ENCODE data around the gene KLK14.

KLK14 gene

DNA sequence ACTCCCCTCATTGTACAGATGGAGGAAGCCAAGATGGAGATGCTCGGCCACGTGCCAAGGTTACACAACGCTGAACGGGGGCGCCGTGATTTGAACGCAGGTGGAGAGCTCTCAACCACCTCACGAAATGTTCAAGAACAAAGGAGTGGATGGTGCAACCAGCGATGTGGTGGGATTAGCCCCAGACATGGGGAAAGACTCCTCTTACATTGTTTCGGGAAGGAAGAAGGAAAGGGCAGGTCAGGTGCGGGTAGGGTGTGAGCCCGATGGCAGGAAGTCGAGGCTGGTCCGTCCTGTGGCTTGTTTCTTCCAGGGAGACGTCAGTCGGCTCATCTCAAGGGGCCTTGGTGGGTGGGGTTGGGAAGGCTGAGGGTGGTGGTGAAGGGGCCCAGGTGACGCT is 7.1 kb upstream of the KLK14 start:
- in situ Hi-C loops (cut with HindIII; ENCODE audit: low sequenced_read_pairs), result no loop called here

DNA sequence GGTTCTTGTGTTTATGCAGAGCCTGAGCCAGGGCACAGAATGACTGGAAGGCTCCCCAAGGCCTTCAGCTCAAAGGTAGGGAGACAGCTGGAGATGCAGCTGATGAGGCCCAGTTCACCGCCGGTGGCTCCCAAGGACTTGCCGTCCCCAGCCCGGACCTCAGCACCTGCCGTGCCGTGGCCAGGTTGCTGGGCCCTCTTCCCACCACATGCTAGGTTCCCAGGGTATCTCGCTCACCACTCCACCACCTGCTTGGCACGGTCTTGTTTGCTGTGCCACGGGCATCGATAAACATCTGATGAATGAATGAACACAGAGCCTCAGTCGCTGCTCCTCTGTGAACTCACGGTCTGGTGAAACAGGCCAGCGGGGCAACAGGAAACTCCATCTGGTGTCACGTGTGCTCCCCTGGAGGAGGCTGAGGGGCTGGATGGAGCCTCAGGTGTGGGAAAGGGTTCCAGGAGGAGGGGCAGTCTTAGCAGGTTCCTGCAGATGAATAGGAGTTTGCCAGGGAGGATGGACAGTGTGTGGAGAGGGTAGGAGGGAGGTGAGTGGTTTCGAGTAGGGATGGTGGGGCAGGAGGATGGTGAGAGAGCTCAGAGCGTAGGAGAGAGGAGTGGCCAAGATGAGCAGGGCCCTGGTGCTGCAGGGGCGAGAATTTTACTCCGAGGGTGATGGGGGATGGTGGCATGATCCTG is 3.6 kb upstream of the KLK14 start:
- in situ Hi-C loops (cut with HindIII; ENCODE audit: low sequenced_read_pairs), result no loop called here

DNA sequence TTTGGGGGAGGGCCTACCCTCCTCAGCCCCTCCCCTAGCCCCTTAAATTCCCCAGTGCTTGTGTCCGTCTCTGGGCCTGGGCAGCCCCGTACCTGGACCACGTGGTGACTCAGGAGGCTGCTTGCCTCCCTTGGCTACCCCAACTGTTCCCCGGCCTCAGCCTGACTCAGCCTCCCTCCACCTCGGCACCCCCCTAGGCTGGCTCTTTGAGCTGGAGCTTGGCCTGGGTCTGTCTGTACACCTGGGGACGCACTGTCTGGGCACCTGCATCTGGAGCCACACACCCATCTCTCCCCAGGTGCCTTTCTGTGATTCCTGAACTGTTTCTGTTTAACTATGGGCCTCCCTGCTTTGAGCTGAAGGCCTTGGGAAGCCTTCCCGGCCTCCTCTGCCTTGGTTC is 1.8 kb upstream of the KLK14 start:
- in situ Hi-C loops (cut with HindIII; ENCODE audit: low sequenced_read_pairs), result no loop called here

DNA sequence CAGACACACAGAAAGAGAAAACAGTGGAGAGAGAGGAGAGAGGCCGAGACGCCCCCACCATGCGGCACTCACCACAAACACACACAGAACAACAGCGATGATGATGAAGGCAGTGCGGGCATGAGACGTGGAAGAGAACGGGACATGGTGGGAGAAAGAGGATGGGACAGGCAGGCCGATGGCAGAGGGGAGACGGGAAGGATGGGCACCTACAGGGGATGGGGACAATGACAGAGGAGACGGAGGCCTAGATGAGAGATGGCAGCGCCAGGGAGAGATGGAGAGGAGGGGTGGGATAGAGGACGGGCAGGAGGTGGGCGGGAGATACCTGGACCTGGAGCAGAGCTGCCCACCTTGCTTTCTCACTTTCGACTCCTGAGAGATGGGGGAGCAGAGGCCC is 1.1 kb upstream of the KLK14 start:
- in situ Hi-C loops (cut with HindIII; ENCODE audit: low sequenced_read_pairs), result no loop called here

DNA sequence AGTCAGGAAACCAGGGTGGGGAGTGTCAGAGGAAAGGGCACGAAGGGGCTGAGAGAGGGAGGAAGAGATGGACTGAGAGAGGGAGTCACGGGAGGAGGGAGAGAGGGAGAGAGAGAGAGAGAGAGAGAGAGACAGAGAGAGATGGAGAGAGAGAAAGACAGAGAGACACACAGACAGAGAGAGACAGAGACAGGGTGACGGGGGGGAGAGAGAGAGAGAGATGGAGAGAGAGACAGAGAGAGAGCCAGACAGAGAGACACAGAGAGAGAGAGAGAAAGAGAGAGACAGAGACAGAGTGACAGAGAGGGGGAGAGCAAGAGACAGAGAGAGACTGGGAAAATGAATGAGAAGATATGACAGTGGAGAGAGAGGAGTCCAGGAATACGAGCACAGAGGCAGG is 494 bp upstream of the KLK14 start:
- in situ Hi-C loops (cut with HindIII; ENCODE audit: low sequenced_read_pairs), result no loop called here

DNA sequence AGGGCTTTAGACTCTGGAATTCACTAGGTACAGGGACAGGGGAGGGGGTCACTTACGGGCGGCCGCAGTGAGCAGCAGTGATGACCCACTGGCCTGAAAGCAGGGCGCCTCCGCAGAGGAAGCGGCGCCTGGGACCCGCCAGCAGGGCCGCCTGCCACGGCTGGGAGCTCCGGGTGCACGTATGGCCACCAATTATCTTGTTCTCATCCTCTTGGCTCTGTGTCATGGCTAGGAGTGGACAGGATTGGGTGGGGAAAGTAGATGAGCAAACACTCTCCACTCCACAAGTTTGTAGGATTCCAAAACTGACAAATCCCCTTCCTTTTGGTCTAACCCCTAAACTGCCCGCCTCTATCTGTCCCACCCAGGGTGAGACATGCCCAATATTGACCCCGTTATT is 1.2 kb downstream of the KLK14 start:
- in situ Hi-C loops (cut with HindIII; ENCODE audit: low sequenced_read_pairs), result no loop called here

DNA sequence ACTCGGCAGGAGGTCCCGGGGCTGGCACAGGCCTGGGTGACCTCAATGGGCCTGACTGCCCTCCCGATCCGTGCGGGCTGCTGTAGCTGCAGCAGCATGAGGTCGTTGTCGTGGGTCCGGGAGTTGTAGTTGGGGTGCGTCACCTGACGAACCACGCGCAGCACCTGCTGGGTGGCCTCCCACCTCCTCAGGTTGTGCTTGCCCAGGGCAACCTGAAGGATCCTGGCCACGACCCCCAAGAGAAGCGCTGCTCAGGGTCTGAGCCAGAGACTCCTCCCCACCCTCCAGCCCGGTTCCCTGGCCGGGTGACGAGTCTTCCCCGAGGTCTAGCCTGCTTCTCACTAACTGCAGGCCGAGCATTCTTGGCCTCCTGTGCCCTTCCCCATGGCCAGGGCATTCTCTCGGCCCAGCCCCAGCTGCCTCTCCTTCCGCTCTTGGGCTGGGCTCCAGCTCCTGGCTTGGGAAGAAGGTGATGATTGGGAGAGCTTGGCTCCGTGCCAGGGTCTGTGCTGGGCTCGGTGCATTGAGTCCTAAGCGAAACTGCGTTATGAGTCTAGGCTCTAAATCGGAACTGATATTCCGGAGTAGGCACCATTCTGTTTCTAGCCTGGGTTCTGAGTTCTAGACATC is 3.1 kb downstream of the KLK14 start:
- in situ Hi-C loops (cut with HindIII; ENCODE audit: low sequenced_read_pairs), result no loop called here

DNA sequence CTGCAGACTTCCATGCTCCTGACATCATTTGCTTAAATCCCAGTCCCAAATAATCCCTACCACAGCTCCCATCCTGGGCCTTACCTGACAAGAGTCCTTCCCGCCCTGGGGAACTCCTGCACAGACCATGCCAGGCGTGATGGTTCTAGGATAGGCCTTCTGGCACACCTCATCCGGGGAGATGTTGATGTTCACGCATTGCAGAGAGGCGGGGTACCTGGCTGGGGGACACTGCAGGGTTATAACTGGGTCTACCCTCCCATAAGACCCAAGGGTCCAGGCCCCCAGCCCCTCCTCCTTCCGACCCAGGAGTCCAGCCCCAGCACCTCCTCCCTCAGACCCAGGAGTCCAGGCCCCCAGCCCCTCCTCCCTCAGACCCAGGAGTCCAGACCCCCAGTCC is 4.0 kb downstream of the KLK14 start:
- in situ Hi-C loops (cut with HindIII; ENCODE audit: low sequenced_read_pairs), result no loop called here

DNA sequence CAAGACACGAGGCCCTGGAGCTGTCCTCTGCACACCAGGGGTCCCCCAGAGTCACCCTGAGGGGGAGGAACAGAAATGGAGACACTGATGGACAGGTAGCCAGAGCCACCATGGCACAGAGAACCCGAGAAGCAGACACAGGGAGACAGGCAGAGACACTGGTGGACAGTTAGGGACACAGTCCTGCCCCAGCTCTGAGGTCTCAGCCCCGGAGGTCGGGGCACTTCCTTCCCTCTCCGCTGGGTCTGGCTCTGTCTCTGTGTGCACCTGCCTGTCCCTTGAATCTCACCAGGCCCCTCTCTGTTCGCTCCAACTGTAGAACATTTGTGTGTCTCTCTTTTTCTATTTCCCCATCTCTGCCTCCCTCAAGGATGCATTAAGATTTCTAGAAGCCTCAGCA is 4.6 kb downstream of the KLK14 start:
- in situ Hi-C loops (cut with HindIII; ENCODE audit: low sequenced_read_pairs), result no loop called here

DNA sequence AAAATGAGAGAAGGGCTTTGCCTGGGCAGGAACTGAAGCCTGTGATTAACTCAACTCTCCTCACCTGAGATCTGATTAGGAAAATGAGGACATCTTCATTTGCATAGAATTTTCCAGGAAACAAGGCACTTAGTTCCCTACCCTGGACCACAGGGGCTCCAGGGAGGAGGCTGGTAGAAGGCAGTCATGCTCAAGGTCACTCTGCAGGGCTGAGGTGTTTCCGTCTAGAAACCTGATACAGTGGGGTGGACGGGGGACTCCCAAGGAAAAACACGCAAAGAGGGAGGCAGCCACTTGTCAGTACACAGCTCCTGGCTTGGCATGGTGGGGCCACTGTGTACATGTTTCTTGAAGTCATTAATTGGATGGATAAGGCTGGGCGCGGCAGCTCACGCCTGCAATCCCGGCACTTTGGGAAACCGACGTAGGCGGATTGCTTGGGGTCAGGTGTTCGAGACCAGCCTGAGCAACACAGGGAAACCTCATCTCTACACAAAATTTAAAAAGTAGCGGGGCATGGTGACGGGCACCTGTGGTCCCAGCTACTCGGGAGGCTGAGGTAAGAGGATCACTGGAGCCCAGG is 6.0 kb downstream of the KLK14 start:
- in situ Hi-C loops (cut with HindIII; ENCODE audit: low sequenced_read_pairs), result no loop called here

DNA sequence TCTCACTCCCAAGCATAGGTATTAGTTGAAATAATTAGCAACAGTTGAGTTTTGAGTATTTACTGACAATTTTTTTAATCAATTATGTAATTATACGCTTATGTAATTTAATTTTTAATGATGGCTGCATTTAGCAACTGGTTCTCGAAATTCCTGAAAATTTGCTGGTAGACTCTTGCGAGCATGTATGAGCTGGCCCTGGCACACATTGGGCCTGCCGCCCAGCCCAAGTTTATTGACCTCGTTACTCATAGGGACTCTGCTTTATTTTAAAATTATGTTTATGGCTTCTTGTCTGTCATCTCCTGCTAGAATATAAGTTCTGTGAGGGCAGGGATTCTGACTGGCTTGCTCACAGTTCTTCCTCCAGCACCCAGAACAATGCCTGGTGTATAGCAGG is 6.7 kb downstream of the KLK14 start:
- in situ Hi-C loops (cut with HindIII; ENCODE audit: low sequenced_read_pairs), result no loop called here

DNA sequence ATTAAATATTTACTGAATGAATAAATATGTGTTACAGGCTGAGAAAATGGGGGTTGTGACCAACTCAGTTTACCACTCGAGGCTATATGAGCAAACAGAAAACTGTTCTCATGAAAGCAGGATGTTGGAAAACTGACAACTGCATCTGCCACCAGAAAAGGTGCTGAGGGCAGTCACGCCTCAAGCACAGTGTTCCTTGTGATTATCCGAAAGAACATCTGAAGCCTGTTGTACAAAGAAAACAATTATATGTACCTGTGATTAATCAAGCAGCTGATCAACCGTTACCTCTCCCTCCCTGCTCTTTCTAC is 11.6 kb downstream of the KLK14 start:
- in situ Hi-C loops (cut with HindIII; ENCODE audit: low sequenced_read_pairs), result no loop called here

DNA sequence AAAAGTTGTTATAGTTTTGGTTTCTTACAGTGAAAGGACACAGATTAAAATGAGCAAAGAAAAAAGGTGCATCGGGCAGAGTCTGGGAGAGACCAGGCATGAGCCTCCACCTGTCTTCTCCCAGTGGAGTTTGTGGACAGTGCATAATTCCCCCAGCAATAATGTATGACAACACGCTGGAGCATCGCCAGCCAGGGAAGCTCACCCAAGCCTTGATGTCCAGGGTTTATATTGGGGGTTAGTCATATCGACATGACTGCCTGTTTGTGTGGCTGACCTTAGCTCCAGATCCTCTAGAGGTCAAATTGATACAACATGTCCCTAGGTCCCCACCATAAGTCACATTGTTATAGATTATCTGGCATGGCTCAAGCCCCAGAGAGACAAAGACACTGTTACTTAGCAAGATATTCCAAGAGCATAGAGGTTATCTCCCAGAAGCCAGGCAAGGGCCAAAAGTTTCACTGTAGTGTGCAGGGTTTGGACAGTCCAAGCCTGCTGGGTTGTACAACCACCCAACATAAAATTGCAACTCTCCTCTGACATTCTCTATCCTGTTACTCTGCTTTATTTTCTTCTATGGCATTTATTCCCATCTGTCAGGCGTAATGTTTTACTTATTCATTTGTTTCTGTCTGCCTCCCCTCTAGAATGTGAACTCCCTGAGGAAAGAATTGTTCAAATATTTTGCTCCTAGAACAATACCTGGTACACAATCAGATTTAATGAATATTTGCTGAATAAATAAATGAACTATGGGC is 12.2 kb downstream of the KLK14 start:
- in situ Hi-C loops (cut with HindIII; ENCODE audit: low sequenced_read_pairs), result no loop called here

DNA sequence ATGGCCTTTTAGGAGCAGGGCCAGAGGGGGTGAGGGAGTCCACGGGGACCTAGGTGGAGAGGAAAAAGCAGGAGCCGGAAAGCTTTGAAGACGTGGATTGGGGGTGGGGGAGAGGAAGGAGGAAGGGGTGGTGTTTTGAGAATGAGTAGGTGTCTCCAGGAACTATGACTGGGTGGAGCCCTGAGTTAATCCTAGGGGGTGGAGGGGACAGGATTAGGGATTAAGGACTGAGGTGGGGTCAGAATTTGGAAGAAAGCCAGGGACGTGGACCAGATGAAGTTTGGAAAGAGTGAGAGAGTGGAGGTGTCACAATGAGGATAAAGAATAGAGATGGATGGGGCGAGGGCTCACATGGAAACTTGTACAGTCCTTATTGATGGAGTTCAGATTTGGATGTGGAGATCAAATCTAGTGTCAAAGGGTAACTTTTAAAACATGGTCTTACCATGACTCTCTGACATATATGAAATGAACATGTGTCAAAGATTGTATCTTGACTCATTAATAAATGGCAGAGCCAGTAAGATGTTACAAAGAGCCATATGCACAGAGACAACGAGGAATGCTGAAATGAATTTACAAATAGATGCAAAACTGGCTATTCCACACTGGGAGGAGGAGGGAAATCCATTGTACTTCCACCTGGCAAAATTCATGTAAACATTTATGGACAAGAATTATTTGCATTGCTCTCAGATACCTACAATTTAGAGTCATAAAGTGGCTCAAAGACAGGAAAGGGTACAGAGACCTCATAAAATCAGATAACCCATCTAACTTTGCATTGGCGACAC is 16.1 kb downstream of the KLK14 start:
- in situ Hi-C loops (cut with HindIII; ENCODE audit: low sequenced_read_pairs), result no loop called here

DNA sequence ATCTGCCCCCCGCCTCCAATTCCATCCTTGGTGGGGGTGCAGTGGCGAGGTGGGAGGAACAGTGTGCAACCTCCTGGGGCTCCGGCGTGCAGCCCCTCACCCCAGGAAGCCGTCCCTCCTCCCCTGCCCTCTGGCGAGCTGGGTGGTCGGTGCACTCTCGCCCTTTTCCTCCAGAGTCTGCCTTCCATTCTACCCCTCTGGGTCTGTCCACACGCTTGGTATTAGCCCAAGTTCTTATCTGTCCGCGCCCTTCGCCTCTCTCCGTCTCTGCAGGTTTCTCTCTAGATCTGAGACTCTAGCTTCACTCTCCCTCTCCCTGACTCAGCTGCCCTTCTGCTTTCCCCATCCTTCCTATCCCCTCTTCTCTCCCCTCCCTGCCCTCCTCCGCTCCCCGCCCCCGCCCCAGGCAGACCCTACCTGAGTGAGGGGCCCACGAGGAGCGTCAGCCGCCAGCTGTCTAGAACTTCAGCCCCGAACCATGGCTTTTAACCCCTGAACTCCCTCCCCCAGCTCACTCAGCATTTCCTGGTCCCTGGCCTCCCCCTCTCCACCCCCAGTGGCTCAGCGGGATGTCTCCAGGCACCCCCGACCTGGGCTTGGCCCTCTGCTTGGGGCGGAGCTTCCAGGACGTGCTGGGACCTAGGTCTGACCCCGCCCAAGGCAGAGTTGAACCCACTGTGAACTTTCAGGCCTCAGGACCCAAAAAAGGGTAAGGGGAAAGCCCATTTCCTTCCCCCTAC is 17.3 kb downstream of the KLK14 start:
- in situ Hi-C loops (cut with HindIII; ENCODE audit: low sequenced_read_pairs), result no loop called here

DNA sequence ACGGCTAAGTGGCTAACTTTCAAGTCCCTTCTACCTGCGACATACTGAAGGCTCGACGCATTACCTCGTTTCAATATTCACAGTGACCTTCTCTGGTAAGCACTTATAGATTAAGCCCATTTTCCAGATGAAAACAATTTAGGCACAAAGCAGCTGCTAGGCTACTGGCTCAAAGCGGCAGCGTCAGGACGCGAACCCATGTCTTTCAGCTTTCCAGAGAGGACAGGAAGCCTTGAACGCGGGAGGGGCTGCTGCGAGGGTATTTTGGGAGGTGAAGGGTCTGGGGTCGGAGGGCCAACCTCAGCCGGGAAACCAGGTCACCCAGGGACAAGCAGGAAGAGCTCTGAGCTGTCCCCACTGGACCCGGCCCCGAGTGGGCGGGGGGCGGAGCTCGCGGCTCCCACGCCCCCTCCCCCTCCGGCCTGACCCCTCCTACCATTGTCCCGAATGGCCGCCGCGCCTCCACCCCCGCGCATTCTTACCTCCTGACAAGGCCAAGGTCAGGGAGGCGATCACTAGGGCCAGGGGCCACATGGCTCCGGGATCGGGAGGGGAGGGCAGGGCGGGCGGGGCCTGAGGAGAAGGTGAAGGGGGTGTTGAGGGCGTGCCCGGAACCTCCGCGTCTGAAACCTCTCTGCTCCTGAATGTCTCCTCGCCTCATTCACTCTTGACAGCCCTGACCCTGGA is 18.0 kb downstream of the KLK14 start, which contains the start of gene KLK13:
KLK13 (minus strand) TSS at position 559 of the 687 bp plus-strand sequence; CDS start at position 534, 25 bp downstream.
- in situ Hi-C loops (cut with HindIII; ENCODE audit: low sequenced_read_pairs), result no loop called here

DNA sequence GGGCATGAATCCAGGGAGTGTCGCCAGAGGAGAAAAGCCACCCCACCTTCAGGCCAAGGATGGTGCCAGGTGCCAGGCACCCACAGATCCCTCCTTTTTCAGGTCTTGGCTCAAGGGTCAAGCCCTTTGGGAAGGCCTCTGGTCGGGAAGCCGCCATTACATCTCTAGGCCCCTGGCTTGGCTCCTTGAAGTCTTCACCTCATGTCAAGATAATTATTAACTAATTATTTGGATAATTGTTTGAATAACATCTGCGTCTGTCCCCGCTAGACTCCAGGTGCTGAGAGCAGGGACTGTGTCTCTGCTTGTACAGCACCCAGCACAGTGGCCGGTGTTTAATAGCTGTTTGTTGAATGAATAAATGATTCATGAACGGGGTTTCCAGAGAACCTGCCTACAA is 19.0 kb downstream of the KLK14 start:
- in situ Hi-C loops (cut with HindIII; ENCODE audit: low sequenced_read_pairs), result no loop called here

DNA sequence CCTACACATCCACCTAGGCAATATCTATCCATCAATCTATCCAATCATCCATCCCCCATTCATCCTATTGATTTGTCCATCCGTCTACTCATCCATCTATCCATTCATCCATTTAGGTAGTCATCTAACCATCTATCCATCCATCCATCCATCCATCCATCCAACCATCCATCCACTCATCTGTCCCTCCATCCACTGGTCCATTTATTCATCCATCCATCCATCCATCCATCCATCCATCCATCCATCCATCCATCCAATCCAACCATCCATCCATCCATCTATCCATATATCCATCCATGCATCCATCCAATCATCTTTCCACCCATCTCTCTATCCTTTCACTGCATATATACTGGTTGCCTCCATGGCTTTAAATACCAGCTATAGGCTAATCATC is 21.7 kb downstream of the KLK14 start:
- in situ Hi-C loops (cut with HindIII; ENCODE audit: low sequenced_read_pairs), result no loop called here

DNA sequence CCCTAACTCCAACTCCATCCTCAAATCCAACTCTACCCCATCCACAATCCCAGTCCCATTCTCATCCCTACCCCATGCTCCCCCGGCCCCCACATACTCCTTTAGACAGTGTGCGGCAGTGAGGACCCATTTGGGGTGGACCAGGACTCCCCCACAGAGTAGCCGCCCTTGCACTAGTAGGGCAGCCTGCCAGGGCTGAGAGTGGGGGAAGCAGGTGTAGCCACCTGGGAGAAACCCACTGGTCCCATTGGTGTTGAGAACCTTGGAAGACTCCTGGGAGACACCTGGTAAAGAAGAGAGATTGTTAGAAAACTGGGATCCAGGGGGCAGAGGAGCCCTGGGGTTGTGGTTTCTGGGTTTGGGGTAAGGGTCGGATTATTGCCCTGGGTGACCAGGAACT is 22.4 kb downstream of the KLK14 start:
- in situ Hi-C loops (cut with HindIII; ENCODE audit: low sequenced_read_pairs), result no loop called here

DNA sequence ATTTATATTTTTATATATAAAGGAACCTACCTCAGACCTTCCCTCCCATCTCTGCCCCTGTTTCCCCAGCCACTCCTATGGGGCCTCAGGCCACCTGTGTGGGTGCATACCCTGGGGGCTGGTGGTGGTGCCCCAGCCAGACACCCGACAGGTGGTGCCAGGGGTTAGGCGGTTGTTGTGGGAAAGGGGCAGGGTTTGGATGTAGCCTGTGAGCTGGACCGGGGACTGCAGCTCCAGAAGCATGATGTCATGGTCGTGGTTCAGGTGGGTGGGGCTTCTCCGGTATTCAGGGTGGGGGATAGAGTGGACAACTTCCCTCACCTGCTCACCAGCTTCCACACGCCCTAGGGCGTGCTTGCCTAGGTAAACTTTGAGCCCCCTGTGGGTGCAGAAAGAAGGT is 23.0 kb downstream of the KLK14 start:
- in situ Hi-C loops (cut with HindIII; ENCODE audit: low sequenced_read_pairs), result loop anchor here (10.0 kb wide), 1 partner anchor 195 kb away; no protein-coding TSS in a partner anchor
